Chondrocyte (in vitro differentiated cells): ENCODE data around the gene SCN11A. TPM values are rescaled to one million over a fixed set of nuclear protein-coding genes. Genes with fewer than 3 reads are reported as not detected.

ENCODE experiments used
- DNase-seq: peaks from one replicate; pipeline ENCODE4 v3.0.0; 2021; ENCODE audit warnings: mixed read lengths, low spot score
- H3K27ac Mint-ChIP-seq: one replicate; pipeline ENCODE4 v1.8.0; 2021; ENCODE audit warnings: mild to moderate bottlenecking, moderate library complexity, mixed read lengths; ENCODE audit not compliant: unreplicated experiment
- H3K27me3 Mint-ChIP-seq: 2 replicates; pipeline ENCODE4 v1.8.0; 2021; ENCODE audit warnings: low read depth, mixed read lengths
- H3K36me3 Mint-ChIP-seq: 2 replicates; pipeline ENCODE4 v1.8.0; 2021; ENCODE audit warnings: low read depth, mixed read lengths
- H3K4me1 Mint-ChIP-seq: 2 replicates; pipeline ENCODE4 v1.8.0; 2021; ENCODE audit warnings: low read depth, mild to moderate bottlenecking, mixed read lengths
- H3K4me3 Mint-ChIP-seq: one replicate; pipeline ENCODE4 v1.8.0; 2021; ENCODE audit warnings: mild to moderate bottlenecking, moderate library complexity, mixed read lengths; ENCODE audit not compliant: unreplicated experiment
- H3K9me3 Mint-ChIP-seq: 2 replicates; pipeline ENCODE4 v1.8.0; 2021; ENCODE audit warnings: low read depth, mixed read lengths
- long read RNA-seq: library from polyadenylated mRNA; stranded (forward); transcript quantifications from one replicate; pipeline ENCODE4 v2.0.0, GENCODE V29; 2021
- total RNA-seq: library from RNA; stranded (reverse); gene quantifications from 3 replicates; pipeline ENCODE4 v1.2.1, GENCODE V29; 2021
- TF ChIP-seq, protein P1 (sequence below): fragments of 200-600 bp; sonication (generic); IDR thresholded peaks from 2 replicates; pipeline ENCODE4 v1.5.0; 2021; ENCODE audit warnings: antibody characterized with exemption, mild to moderate bottlenecking, moderate library complexity

SCN11A gene
- total RNA-seq, result 0.07 TPM in 1 of 3 replicates, not detected in the others
- long read RNA-seq, result 0 reads

- Mint-ChIP-seq H3K9me3 (no peaks in the 10 kb centered on the region), H3K4me3 (peak within 1 kb of the TSS; percentile 89), H3K27me3 (peaks cover 10% of the 10 kb centered on the region), H3K4me1 (peaks cover 24% of the 10 kb centered on the region), H3K36me3 (no peaks in the 10 kb centered on the region), H3K27ac (peak within 1 kb of the TSS; percentile 93)
- DNase-seq, result peak; percentile 94
- TF ChIP-seq, protein P1, sequence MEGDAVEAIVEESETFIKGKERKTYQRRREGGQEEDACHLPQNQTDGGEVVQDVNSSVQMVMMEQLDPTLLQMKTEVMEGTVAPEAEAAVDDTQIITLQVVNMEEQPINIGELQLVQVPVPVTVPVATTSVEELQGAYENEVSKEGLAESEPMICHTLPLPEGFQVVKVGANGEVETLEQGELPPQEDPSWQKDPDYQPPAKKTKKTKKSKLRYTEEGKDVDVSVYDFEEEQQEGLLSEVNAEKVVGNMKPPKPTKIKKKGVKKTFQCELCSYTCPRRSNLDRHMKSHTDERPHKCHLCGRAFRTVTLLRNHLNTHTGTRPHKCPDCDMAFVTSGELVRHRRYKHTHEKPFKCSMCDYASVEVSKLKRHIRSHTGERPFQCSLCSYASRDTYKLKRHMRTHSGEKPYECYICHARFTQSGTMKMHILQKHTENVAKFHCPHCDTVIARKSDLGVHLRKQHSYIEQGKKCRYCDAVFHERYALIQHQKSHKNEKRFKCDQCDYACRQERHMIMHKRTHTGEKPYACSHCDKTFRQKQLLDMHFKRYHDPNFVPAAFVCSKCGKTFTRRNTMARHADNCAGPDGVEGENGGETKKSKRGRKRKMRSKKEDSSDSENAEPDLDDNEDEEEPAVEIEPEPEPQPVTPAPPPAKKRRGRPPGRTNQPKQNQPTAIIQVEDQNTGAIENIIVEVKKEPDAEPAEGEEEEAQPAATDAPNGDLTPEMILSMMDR, result no peak
Measured at GRCh38 chr3:39051649-39052561, at the start of gene SCN11A, which contains the start of gene WDR48. TSS of gene SCN11A (minus strand) at chr3:39051944. CDS start at chr3:38950362, 101,582 bp downstream. TSS of gene WDR48 (plus strand) at chr3:39052016. CDS start at chr3:39052026, 10 bp downstream.

GRCh38 chr3:39101022-39101689 is 49.4 kb upstream of the SCN11A start:
- Mint-ChIP-seq H3K27ac (no peak overlapping the region), H3K9me3 (no peaks in the 10 kb centered on the region), H3K27me3 (no peaks in the 10 kb centered on the region), H3K4me1 (peaks cover 45% of the 10 kb centered on the region), H3K4me3 (no peak overlapping the region), H3K36me3 (peaks cover 4% of the 10 kb centered on the region)
- DNase-seq, result no peak
- TF ChIP-seq, protein P1, result peak; percentile 82

DNA sequence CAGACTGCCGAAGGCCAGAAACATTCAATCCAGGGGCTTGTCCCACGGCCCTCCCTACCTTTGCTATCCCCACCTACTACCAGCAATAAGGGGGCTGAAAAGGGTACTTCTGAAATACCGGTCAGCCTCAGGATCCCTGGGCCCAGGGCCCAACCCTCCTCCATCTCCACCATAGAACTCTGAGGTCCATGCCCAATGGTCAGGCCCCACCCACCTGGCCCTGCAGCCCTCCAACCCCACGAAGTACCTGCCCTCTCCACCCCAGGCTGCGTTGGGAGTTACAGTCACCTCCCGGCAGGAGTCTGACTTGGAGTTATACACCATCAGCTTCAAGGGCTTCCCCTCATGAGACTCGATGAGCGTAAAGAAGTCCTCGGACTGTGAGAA is 48.7 kb upstream of the SCN11A start:
- Mint-ChIP-seq H3K27ac (no peak overlapping the region), H3K27me3 (no peaks in the 10 kb centered on the region), H3K4me3 (no peak overlapping the region), H3K36me3 (peaks cover 4% of the 10 kb centered on the region), H3K4me1 (peaks cover 38% of the 10 kb centered on the region), H3K9me3 (no peaks in the 10 kb centered on the region)
- TF ChIP-seq, protein P1, result no peak
- DNase-seq, result no peak

- Mint-ChIP-seq H3K4me3 (no peak overlapping the region), H3K36me3 (peaks cover 10% of the 10 kb centered on the region), H3K27ac (no peak overlapping the region), H3K27me3 (no peaks in the 10 kb centered on the region), H3K4me1 (peaks cover 32% of the 10 kb centered on the region), H3K9me3 (no peaks in the 10 kb centered on the region)
- TF ChIP-seq, protein P1, result no peak
- DNase-seq, result no peak
Measured at GRCh38 chr3:39099738-39100499, 48.2 kb upstream of the SCN11A start.

DNA sequence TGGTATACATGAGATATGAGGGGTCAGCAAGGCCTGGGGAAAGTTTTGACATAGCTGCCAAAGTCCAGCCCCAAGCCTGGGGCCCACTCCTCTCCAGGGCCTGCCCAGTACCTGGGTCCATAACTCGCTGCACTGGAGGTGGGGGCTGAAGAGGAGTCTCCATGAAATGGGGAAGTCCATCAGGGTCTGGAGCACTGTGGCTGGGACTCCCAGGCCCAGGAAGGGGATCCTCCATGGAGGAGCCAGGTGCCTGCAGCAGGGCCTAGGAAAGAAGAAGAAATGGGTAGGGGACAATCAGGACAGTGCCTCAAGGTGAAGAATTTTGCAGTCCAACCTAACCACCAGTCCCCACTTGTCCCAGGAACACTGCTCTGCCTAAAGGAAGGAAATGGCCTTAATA is 47.5 kb upstream of the SCN11A start:
- H3K27ac Mint-ChIP-seq, result no peak overlapping the region
- TF ChIP-seq, protein P1, result no peak
- H3K27me3 Mint-ChIP-seq, result no peaks in the 10 kb centered on the region
- no peak overlapping the region for H3K4me3 Mint-ChIP-seq
- no peaks in the 10 kb centered on the region for H3K9me3 Mint-ChIP-seq
- H3K36me3 Mint-ChIP-seq, result peaks cover 14% of the 10 kb centered on the region
- no peak for DNase-seq
- peaks cover 27% of the 10 kb centered on the region for H3K4me1 Mint-ChIP-seq
